ENCODE results near the gene DNPH1. TPM values are rescaled to one million over a fixed set of nuclear protein-coding genes. Genes with fewer than 3 reads are reported as not detected.
A peak's percentile ranks its signal among the peaks of the same experiment; 100 is the strongest.

Gene DNPH1
- total and polyA plus RNA-seq, 3 experiments from 2014 or later: 68.2 to 80.0 (median 68.3) TPM

- Histone ChIP-seq H3K27ac (ENCODE audit: low read depth, low read length) (no peak overlapping the region), H3K4me1 (ENCODE audit: insufficient read depth, low read length) (no peaks in the 10 kb centered on the region), H3K4me3 (ENCODE audit: low read length) (no peak overlapping the region), H3K27me3 (ENCODE audit: insufficient read depth, low read length, poor library complexity, severe bottlenecking) (no peaks in the 10 kb centered on the region), H3K9me3 (ENCODE audit: low read length) (no peaks in the 10 kb centered on the region), H3K36me3 (ENCODE audit: insufficient read depth, low read length) (peaks cover 12% of the 10 kb centered on the region)
- no peak for DNase-seq
- Mint-ChIP-seq H3K4me3 (no peak overlapping the region), H3K4me1 (no peaks in the 10 kb centered on the region), H3K27me3 (no peaks in the 10 kb centered on the region), H3K9me3 (no peaks in the 10 kb centered on the region), H3K27ac (peak overlapping the region in 2 of 8 donors; percentile 52 to 65), H3K36me3 (peaks cover 0 to 71% (median 25%) of the 10 kb centered on the region in 3 donors)
- ChIA-PET CTCF (interaction anchor here (4.8 kb wide), 1 partner anchor 29 kb away, joined by 15 read pairs; the partner anchor contains the start of gene DNPH1), POLR2A (no interaction called here)
These were observed 28.7 kb downstream of the DNPH1 start for GRCh38 chr6:43200541-43200940.

DNA sequence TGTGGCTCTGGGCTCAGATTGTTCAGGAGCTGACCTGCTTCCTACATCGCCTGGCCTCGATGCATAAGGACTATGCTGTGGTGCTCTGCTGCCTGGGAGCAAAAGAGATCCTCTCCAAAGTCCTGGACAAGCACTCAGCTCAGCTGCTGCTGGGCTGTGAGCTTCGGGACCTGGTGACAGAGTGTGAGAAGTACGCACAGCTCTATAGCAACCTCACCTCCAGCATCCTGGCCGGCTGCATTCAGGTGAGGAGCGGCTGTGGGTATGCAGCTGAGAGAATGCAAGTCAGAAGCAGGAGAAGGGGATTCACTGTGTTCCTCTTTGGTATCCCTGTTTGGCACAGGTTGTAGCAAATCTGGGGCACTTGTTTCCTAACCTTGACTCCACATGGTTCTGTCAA is 29.4 kb downstream of the DNPH1 start:
- CTCF ChIA-PET: interaction anchor here (4.8 kb wide), 1 partner anchor 29 kb away, joined by 15 read pairs; the partner anchor contains the start of gene DNPH1

DNA sequence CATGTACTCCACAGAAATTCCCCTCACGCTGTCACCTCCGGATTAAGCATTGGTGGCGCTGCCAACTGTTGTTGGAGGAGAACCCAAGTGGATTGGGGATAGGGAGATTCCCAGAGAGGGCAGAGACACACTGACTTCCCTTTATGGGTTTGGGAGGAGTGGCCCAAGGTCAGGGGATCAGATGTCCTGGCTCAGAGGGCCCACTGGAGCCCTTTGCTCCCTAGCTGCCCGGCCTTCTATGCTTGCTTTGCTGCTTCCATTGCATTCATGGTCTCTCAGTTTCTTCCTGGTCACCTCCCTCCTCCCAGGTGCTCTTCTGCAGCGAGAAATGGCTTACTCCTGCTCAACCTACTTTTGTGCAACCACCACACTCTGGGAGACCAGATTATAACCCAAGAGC is 32.9 kb downstream of the DNPH1 start:
- Mint-ChIP-seq H3K27ac (no peak overlapping the region), H3K36me3 (peaks cover 3 to 75% (median 31%) of the 10 kb centered on the region in 3 donors), H3K4me3 (no peak overlapping the region), H3K9me3 (no peaks in the 10 kb centered on the region), H3K27me3 (no peaks in the 10 kb centered on the region), H3K4me1 (peaks cover 0 to 4% (median 0%) of the 10 kb centered on the region in 3 donors)
- ChIA-PET CTCF (no interaction called here), POLR2A (interaction anchor here (0.7 kb wide), 1 partner anchor 210 kb away, joined by 3 read pairs; no protein-coding TSS in a partner anchor)
- no peak overlapping the region for H3K27ac ChIP-seq (ENCODE audit: low read depth, low read length)
- no peaks in the 10 kb centered on the region for H3K9me3 ChIP-seq (ENCODE audit: low read length)
- no peak overlapping the region for H3K4me3 ChIP-seq (ENCODE audit: low read length)
- H3K4me1 ChIP-seq (ENCODE audit: insufficient read depth, low read length): no peaks in the 10 kb centered on the region
- no peak for DNase-seq
- no peaks in the 10 kb centered on the region for H3K27me3 ChIP-seq (ENCODE audit: insufficient read depth, low read length, poor library complexity, severe bottlenecking)
- peaks cover 22% of the 10 kb centered on the region for H3K36me3 ChIP-seq (ENCODE audit: insufficient read depth, low read length)

More for the DNA sequence above, 29.4 kb downstream of the DNPH1 start:
- Mint-ChIP-seq H3K27ac (peak overlapping the region in 3 of 8 donors; percentile 11 to 65 (median 25)), H3K9me3 (no peaks in the 10 kb centered on the region), H3K4me1 (no peaks in the 10 kb centered on the region), H3K36me3 (peaks cover 0 to 72% (median 29%) of the 10 kb centered on the region in 3 donors), H3K27me3 (no peaks in the 10 kb centered on the region), H3K4me3 (no peak overlapping the region)
- POLR2A ChIA-PET: no interaction called here
- Histone ChIP-seq H3K27me3 (ENCODE audit: insufficient read depth, low read length, poor library complexity, severe bottlenecking) (no peaks in the 10 kb centered on the region), H3K9me3 (ENCODE audit: low read length) (no peaks in the 10 kb centered on the region), H3K4me1 (ENCODE audit: insufficient read depth, low read length) (no peaks in the 10 kb centered on the region), H3K27ac (ENCODE audit: low read depth, low read length) (no peak overlapping the region), H3K36me3 (ENCODE audit: insufficient read depth, low read length) (peaks cover 18% of the 10 kb centered on the region), H3K4me3 (ENCODE audit: low read length) (no peak overlapping the region)
- no peak for DNase-seq

DNA sequence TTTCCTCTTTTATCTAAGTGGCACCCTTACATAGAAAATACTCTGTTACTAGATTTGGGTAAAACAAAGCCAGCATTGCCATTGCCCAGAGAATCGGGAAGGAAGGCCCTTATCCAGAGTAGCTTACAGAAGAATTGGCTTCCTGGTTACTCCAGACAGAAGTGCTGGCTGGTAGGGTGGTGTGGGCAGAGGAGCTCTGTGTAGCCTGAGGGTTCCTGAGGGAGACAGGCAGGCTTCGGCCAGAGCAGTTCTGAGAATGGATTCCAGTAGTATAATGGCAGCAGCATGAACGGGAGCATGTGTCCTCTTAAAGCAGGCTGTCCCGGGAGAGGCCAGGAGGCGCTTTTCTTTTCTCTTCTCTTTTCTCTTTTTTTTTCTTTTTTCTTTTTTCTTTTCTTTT is 35.4 kb downstream of the DNPH1 start:
- peaks cover 3 to 66% (median 21%) of the 10 kb centered on the region in 3 donors for H3K36me3 Mint-ChIP-seq
- ChIA-PET CTCF (no interaction called here), POLR2A (no interaction called here)
- no peak overlapping the region for H3K27ac ChIP-seq (ENCODE audit: low read depth, low read length)
- H3K27me3 ChIP-seq (ENCODE audit: insufficient read depth, low read length, poor library complexity, severe bottlenecking): no peaks in the 10 kb centered on the region
- no peak for DNase-seq
- no peaks in the 10 kb centered on the region for H3K9me3 ChIP-seq (ENCODE audit: low read length)
- peaks cover 6 to 16% (median 16%) of the 10 kb centered on the region in 3 donors for H3K4me1 Mint-ChIP-seq
- H3K36me3 ChIP-seq (ENCODE audit: insufficient read depth, low read length): peaks cover 22% of the 10 kb centered on the region
- H3K4me1 ChIP-seq (ENCODE audit: insufficient read depth, low read length): peaks cover 4% of the 10 kb centered on the region
- no peaks in the 10 kb centered on the region for H3K9me3 Mint-ChIP-seq
- no peaks in the 10 kb centered on the region for H3K27me3 Mint-ChIP-seq
- no peak overlapping the region for H3K4me3 ChIP-seq (ENCODE audit: low read length)
- H3K27ac Mint-ChIP-seq: peak overlapping the region in 1 of 8 donors; percentile 70
- no peak overlapping the region for H3K4me3 Mint-ChIP-seq

DNA sequence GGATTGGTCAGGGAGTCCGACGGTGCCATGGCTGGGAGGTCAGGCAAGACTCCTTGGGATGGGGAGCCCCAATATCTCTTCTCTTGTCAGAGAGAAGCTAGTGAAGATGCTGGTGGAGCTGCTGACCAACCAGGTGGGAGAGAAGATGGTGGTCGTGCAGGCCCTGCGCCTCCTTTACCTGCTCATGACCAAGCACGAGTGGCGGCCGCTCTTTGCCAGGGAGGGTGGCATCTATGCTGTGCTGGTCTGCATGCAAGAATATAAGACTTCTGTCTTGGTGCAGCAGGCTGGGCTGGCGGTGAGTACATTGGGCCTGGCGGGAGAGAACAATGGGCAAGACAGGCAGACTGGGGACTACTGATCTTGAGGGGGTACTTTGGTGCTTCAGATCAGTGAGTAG is 36.4 kb downstream of the DNPH1 start:
- Histone ChIP-seq H3K27ac (ENCODE audit: low read depth, low read length) (no peak overlapping the region), H3K4me1 (ENCODE audit: insufficient read depth, low read length) (peaks cover 4% of the 10 kb centered on the region), H3K9me3 (ENCODE audit: low read length) (no peaks in the 10 kb centered on the region), H3K27me3 (ENCODE audit: insufficient read depth, low read length, poor library complexity, severe bottlenecking) (no peaks in the 10 kb centered on the region), H3K4me3 (ENCODE audit: low read length) (no peak overlapping the region), H3K36me3 (ENCODE audit: insufficient read depth, low read length) (peaks cover 23% of the 10 kb centered on the region)
- ChIA-PET CTCF (no interaction called here), POLR2A (no interaction called here)
- no peaks in the 10 kb centered on the region for H3K27me3 Mint-ChIP-seq
- no peak overlapping the region for H3K4me3 Mint-ChIP-seq
- peaks cover 3 to 76% (median 22%) of the 10 kb centered on the region in 3 donors for H3K36me3 Mint-ChIP-seq
- DNase-seq: no peak
- no peaks in the 10 kb centered on the region for H3K9me3 Mint-ChIP-seq
- H3K4me1 Mint-ChIP-seq: peaks cover 6 to 21% (median 18%) of the 10 kb centered on the region in 3 donors
- peak overlapping the region in 3 of 8 donors; percentile 27 to 74 (median 49) for H3K27ac Mint-ChIP-seq

- Histone ChIP-seq H3K27me3 (ENCODE audit: insufficient read depth, low read length, poor library complexity, severe bottlenecking) (no peaks in the 10 kb centered on the region), H3K4me1 (ENCODE audit: insufficient read depth, low read length) (peaks cover 28% of the 10 kb centered on the region), H3K9me3 (ENCODE audit: low read length) (no peaks in the 10 kb centered on the region), H3K27ac (ENCODE audit: low read depth, low read length) (no peak overlapping the region), H3K36me3 (ENCODE audit: insufficient read depth, low read length) (peaks cover 11% of the 10 kb centered on the region), H3K4me3 (ENCODE audit: low read length) (no peak overlapping the region)
- no peaks in the 10 kb centered on the region for H3K27me3 Mint-ChIP-seq
- peaks cover 19 to 43% (median 41%) of the 10 kb centered on the region in 3 donors for H3K4me1 Mint-ChIP-seq
- ChIA-PET CTCF (no interaction called here), POLR2A (no interaction called here)
- H3K36me3 Mint-ChIP-seq: peaks cover 9 to 79% (median 22%) of the 10 kb centered on the region in 3 donors
- no peak overlapping the region for H3K4me3 Mint-ChIP-seq
- peak overlapping the region in 2 of 8 donors; percentile 9 to 21 for H3K27ac Mint-ChIP-seq
- H3K9me3 Mint-ChIP-seq: no peaks in the 10 kb centered on the region
- no peak for DNase-seq
These were observed 39.4 kb downstream of the DNPH1 start for GRCh38 chr6:43189776-43190304.

- Histone ChIP-seq H3K27me3 (ENCODE audit: insufficient read depth, low read length, poor library complexity, severe bottlenecking) (no peaks in the 10 kb centered on the region), H3K36me3 (ENCODE audit: insufficient read depth, low read length) (peaks cover 11% of the 10 kb centered on the region), H3K4me1 (ENCODE audit: insufficient read depth, low read length) (peaks cover 42% of the 10 kb centered on the region), H3K4me3 (ENCODE audit: low read length) (no peak overlapping the region), H3K9me3 (ENCODE audit: low read length) (no peaks in the 10 kb centered on the region), H3K27ac (ENCODE audit: low read depth, low read length) (no peak overlapping the region)
- ChIA-PET CTCF (interaction anchor here (0.7 to 1.1 kb wide), 2 partner anchors 40 to 60 kb away, joined by 3 read pairs; partner anchors contain the start of gene DNPH1), POLR2A (no interaction called here)
- H3K4me3 Mint-ChIP-seq: no peak overlapping the region
- no peaks in the 10 kb centered on the region for H3K27me3 Mint-ChIP-seq
- H3K4me1 Mint-ChIP-seq: peaks cover 30 to 55% (median 55%) of the 10 kb centered on the region in 3 donors
- H3K36me3 Mint-ChIP-seq: peaks cover 6 to 76% (median 19%) of the 10 kb centered on the region in 3 donors
- H3K9me3 Mint-ChIP-seq: no peaks in the 10 kb centered on the region
- no peak for DNase-seq
- H3K27ac Mint-ChIP-seq: peak overlapping the region in 3 of 8 donors; percentile 26 to 92 (median 59)
These were observed 40.9 kb downstream of the DNPH1 start for GRCh38 chr6:43188426-43188825.

- ChIA-PET POLR2A (no interaction called here), CTCF (interaction anchor here (0.7 to 1.1 kb wide), 2 partner anchors 41 to 60 kb away, joined by 3 read pairs; partner anchors contain the start of gene DNPH1)
These were observed 41.5 kb downstream of the DNPH1 start for GRCh38 chr6:43187821-43188220.

More at GRCh38 chr6:43187821-43188220, 41.5 kb downstream of the DNPH1 start:
- peaks cover 36 to 61% (median 58%) of the 10 kb centered on the region in 3 donors for H3K4me1 Mint-ChIP-seq
- no peaks in the 10 kb centered on the region for H3K27me3 Mint-ChIP-seq
- peaks cover 6 to 71% (median 15%) of the 10 kb centered on the region in 3 donors for H3K36me3 Mint-ChIP-seq
- Histone ChIP-seq H3K4me3 (ENCODE audit: low read length) (no peak overlapping the region), H3K9me3 (ENCODE audit: low read length) (no peaks in the 10 kb centered on the region), H3K4me1 (ENCODE audit: insufficient read depth, low read length) (peaks cover 48% of the 10 kb centered on the region), H3K27me3 (ENCODE audit: insufficient read depth, low read length, poor library complexity, severe bottlenecking) (no peaks in the 10 kb centered on the region), H3K36me3 (ENCODE audit: insufficient read depth, low read length) (peaks cover 8% of the 10 kb centered on the region), H3K27ac (ENCODE audit: low read depth, low read length) (no peak overlapping the region)
- peak overlapping the region in 1 of 7 donors; percentile 28 for H3K4me3 Mint-ChIP-seq
- H3K27ac Mint-ChIP-seq: peak overlapping the region in 1 of 8 donors; percentile 40
- DNase-seq: no peak
- no peaks in the 10 kb centered on the region for H3K9me3 Mint-ChIP-seq
